GM21619 (cell line): Measurements from ENCODE around the gene VEPH1.
"Not testable (repeated sequence)": the region's sequence is repeated elsewhere in the genome, so short reads cannot be mapped to it uniquely, and the experiment has no call there.

Source experiments
- ATAC-seq: cut with Tn5 transposase; IDR thresholded peaks from one replicate; pipeline ENCODE4 v1.9.1; 2021; ENCODE audit not compliant: unreplicated experiment

The VEPH1 gene

DNA sequence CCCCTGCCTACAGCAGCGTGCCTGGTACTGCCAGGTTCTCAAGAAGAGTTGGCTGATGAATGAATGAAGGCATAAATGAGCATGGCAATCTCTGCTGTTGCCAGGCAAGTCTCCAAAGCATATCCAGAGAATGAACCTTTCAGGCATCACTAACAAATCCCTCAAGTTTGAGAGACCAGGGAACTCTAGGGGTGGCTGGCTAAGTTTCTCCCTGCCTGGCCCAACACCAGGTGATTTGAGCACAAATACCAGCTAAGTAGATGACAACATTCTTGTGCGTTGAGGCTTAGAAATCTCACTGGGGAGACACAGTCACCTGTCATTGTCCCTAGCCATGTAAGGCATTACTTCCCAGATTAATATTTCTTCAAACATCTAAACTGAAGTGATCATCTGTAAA is 147.9 kb downstream of the VEPH1 start:
- no peak for ATAC-seq

DNA sequence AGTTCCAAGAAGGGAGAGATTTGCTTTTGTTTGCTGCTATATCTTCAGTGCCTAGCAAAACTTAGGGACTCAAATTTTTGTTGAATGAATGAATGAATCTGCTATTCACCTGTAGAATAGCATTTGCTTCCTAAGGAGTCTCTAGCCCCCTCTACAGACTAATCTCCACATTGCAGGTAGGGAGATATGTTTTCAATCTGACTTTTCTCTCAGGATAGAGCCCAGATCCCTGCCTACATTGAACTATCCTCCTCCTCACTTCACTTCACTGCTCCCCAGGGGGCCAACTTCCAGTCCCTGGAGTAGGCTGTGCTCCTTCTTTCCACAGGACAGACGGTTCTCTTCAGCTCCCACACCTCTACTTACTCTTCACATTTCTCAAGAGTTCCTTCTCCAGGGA is 148.5 kb downstream of the VEPH1 start:
- no peak for ATAC-seq

DNA sequence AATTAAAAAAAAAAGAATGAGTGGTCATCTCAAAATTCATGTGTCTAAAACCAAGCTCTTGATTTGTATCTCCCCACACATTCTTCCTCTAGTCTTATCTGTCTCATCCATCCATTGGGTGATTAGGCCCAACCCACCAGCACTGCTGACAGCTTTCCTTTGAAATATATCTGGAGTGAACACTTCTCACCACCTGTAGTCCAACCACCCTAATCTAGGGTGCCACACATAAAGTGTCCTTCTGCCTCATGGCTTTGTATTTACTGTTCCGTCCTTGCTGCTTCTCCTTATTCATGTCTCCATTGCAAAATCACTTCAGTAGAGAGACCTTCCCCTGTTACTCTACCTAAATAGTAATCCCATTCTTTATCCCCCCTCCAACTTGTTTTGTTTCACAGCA is 149.0 kb downstream of the VEPH1 start:
- no peak for ATAC-seq

DNA sequence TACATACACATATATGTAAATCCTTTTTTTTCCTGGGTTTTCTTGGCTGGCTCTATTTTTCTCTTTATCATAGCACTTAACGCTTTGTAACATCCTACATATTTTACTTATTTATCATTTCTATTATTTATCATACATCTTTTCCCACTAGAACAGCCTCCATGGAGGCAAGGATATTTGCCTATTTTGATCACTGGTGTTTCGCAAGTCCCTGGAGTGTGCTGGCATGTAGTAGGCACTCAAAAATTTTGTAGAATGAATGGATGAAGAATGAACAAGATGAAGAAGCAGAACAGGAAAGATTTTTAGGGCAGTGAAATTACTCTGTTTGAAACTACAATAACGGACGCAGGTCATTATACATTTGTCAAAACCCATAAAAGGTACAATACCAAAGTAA is 149.6 kb downstream of the VEPH1 start:
- no peak for ATAC-seq

DNA sequence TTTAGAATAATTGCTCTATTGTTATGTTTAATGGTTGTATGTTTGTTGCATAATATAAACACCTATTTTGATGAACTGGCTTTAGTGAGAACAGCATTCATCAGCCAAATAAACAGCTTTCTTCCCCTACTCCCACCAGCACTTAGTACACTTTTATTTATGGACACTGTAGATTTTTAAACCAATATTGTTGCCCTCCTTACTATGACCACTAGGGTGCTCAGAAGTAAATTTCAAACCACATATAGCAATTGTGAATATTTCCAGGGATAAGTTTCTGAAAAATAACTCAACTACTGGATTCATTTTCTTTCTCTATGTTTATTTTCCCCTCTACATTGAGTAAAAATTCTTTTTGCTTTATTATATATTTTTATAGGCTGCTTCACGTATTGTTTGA is 151.2 kb downstream of the VEPH1 start:
- no peak for ATAC-seq

DNA sequence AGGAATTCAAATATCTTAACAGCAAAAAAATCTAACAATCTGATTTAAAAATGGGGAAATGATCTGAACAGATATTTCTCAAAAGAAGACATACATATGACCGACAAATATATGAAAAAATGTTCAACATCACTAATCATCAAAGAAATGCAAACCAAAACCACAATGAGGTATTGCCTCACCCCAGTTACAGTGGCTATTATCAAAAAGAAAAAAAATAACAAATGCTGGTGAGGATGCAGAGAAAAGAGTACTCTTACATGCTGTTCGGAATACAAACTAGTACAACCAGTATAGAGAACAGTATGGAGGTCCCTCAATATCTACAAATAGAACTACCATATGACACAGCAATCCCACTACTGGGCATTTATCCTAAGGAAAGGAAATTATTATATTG is 152.6 kb downstream of the VEPH1 start:
- not testable (repeated sequence) for ATAC-seq

DNA sequence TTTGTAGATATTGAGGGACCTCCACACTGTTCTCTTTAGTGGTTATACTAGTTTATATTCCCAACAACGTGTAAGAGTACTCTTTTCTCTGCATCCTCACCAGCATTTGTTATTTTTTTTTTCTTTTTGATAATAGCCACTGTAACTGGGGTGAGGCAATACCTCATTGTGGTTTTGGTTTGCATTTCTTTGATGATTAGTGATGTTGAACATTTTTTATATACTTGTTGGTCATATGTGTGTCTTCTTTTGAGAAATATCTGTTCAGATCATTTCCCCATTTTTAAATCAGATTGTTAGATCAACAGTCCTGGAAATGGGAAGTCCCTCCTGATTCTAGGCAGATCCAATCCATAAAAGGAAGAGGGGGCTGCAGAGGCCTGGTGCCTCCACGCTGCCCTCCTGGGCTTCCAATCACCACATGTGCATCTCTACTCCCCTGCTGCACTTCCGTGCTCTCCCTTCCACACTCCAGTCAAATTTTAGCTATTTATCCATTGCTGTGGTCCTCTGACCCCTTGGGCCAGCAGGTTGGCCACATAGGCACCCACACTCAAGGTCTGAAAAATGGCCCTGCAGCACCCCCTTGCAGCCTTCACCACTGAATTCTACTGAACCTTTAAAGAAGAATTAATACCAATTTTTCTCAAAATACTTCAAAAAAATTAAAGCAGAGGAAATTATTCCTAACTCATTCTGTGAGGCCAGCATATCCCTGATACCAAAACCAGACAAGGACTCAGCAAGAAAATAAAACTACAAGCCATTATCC is 154.7 kb downstream of the VEPH1 start:
- not testable (repeated sequence) for ATAC-seq

DNA sequence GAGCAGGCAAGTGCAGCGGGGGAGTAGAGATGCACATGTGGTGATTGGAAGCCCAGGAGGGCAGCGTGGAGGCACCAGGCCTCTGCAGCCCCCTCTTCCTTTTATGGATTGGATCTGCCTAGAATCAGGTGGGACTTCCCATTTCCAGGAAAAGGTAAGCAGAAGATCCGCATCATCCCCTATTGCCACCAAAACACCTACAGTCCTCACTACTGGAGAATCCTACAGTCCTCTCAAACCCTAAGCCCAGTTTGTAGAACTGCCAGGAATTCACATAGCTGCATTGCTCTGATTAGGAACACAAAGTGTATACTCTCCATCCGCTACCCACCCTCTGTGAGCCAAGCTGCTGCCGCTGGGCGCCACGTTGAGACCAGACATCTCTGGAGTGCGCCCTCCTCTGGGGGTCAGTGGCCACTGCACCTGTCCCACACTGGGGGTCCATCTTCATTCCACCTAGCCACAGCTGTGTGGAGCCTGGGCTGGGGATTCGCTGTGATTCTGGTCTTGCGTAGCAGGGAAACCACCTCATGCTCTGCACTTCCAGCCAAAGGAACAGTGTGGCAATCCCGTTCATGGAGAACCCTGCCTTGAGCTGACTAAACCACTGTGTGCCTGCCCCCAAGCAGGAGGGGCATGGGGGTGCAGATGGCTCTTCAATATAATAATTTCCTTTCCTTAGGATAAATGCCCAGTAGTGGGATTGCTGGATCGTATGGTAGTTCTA is 155.5 kb downstream of the VEPH1 start:
- ATAC-seq: no peak

DNA sequence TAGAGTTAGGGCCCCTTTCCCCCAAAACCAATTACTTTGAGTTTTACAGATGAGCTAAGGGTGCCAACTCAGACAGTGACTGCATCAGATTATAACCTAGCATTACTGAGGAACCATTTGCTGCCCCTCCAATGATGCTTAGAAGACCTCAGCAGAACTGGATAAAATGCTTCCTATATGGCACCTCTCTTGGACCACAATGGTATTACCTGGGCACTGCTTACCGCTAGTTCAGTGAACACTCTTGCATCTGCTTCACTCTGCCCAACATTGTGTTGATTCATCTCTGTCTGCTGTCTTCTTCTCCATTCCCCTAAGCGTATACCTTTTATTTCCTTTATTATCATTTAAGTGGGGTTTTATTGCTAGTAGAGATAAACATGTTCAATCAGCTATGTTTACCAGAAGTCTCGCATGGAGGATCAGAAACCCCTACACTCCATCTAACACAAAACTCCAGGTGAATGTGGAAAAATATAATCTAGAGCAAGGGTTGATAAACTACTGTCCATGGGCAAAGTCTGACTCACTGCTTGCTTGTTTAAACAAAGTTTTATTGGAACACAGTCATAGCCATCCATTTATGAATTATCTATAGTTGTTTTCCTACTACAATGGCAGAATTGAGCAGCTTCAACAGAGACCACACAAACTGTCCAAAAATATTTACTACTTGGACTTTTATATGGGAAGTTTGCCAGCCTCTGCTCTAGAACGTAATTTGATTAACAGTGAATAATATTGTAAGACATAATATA is 166.8 kb downstream of the VEPH1 start:
- ATAC-seq: no peak

DNA sequence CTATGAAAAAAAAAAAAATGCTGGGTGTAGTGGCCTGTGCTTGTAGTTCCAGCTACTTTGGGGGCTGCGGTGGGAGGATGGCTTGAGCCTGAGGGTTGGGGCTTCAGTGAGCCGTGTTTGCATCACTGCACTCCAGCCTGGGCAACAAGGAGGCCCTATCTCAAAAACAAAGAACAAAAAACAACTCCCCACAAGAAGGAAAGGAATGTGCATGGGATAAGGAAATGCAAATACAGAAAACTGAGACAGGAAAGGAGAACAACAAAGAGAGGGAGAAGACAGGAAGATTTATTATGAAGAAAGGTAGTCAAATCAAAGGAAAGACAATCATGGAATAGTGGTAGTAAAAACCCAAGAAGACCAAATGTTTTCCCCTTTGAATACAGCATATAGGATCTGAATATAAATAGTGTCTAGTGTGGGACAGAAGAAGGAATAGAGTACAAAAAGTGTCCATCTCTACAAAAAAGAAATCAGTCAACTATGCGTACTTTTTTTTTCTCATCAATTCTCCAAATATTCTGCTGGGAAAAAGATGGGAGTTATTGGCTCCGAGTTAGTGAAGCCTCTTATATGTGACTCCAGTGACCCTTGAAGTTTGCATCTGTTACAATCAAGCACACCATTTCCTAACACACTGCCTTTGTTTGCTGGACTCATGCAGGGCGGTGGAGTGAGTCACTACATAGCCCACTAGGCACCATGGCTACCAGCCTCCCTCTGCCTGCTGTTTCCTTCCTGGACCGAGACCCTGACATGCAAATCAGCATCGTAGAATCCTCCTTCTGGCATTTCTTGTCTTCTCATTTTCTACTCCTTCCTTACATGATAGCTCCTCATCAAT is 167.8 kb downstream of the VEPH1 start:
- ATAC-seq: no peak

DNA sequence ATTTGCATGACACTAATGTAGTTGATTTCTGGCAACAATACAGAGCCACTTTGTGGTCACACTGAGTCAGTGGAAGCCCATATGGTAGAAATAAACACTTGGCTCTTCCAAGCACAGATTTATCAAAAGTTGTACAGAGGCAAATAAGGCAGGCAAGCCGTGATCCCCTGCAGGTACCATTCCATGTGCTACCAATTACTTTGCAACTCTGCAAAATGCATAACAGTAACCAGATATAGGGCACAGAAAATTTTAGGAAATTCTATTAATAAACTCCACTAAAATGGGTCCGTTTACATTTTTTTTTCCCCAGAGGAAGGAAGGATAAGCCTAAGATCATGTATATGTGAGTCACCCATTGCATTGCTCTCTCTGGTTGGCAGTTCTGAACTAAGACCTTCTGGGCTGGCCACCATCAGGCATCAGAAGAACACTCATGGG is 169.6 kb downstream of the VEPH1 start:
- no peak for ATAC-seq

DNA sequence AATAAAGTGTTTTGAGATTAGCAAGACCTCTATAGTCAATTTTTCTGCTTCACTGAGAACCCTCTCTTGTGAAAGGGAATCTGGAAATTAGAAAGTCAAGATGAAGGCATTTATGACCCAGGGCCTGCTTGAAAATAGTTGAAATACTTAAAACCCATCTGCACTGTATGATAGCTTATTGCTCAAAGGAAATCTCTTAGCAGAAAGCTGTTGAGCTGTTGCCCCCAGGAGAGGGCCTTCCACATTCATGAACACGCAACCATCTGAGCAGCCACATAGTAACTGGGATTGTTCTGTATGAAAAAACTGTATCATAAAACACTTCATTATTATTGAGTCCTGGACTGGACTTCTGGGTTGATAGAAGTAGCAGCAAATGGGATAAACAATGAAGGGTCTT is 173.0 kb downstream of the VEPH1 start:
- ATAC-seq: no peak

DNA sequence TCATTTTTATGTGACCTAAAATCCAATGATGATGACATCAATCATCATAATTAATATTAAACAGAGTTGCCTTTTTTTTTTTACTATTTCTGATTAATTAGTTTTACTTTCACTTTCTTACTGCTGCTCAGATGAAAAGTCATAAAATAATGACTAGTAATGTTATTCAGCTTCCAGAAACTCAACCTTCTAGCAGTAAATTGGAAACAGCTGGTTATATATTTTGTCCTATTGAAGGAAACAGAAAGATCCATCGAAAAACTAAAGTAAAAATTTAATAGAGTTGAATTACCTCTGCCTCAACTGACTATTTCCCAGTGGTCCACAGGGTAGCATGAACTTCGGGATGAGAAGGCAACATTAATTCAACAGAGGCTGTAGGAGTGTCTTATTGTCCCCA is 173.7 kb downstream of the VEPH1 start:
- ATAC-seq: no peak

DNA sequence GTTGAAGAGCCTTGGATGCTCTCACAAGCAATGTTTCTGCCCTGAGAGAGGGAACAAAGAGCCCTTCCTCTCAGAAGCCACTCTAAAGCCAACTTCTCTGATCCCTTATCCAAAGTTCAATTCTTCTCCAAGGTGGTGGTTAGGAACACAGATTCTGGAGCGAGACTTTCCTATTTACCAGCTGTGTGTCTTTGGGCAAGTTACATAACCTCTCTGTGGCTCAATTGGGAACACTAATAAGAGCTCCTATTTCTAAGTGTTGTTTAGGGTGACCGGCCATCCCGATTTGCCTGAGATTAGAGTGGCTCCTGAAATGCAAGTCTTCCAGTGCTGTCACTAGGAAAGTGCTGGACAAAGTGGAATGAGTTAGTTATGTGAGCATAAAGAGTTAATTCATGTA is 175.4 kb downstream of the VEPH1 start:
- no peak for ATAC-seq

DNA sequence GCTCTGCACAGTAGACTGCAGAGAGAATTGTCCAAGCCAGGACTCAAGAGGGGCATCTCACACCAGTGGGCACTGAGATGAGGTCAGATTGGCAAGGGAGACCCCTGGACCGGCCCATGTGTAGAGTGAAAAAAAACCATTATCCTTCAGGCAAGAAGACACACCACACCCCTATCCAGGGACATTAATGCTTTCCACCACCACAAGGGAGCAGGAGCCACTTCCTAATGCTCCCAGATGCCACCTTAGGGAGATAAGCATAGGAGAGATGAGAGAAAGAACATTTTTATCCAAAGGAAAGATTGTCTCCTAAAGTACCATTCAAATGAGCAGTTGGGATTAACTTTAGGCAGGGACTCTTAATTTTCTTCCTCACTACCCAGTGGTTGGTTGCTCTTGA is 176.2 kb downstream of the VEPH1 start:
- ATAC-seq: no peak

DNA sequence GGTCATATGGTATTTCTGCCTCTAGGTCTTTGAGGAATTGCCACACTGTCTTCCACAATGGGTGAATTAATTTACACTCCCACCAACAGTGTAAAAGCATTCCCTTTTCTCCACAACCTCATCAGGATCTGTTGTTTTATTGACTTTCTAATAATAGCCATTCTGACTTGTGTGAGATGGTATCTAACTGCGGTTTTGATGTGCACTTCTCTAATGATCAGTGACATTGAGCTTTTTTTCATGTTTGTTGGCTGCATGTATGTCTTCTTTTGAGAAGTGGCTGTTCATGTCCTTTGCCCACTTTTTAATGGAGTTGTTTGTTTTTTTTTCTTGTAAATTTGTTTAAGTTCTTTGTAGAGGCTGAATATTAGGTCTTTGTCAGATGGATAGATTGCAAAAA is 178.3 kb downstream of the VEPH1 start:
- ATAC-seq: not testable (repeated sequence)

DNA sequence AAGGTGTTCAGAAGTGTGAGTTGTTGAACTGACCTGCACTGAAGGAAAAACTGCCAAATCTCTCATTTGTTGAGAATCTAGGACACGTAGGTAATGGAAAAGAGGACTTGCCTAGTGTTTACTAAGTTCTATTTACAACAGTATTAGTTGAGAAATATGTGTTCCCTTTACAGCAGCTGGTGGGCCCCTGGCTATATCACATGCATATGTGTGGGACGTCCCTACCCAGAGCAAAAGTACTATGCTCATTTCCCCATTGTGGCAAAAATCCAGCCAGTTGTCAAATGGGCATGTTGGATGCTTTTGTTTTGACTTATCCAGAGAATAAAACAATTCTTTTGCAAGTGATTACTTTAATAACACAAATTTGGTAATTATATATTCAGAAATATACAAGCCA is 179.9 kb downstream of the VEPH1 start:
- no peak for ATAC-seq

DNA sequence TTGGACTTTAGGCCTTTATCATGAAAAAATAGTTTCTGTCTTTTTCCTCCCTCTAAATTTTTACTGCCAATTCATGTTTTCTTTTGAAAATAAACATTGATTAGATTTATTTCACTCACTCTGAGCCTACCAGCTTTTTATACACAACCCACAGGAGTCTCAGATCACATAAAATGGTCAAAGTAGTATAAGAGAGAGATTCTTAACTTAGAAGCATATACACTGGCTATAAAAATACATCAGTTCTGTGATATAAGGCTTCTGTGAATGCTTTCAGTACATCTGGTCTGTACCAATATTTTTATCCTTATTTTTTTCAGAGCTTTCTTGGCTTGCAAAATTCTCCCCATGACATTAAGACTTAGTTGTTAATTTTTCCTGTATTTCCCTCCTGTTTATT is 183.5 kb downstream of the VEPH1 start:
- ATAC-seq: no peak

DNA sequence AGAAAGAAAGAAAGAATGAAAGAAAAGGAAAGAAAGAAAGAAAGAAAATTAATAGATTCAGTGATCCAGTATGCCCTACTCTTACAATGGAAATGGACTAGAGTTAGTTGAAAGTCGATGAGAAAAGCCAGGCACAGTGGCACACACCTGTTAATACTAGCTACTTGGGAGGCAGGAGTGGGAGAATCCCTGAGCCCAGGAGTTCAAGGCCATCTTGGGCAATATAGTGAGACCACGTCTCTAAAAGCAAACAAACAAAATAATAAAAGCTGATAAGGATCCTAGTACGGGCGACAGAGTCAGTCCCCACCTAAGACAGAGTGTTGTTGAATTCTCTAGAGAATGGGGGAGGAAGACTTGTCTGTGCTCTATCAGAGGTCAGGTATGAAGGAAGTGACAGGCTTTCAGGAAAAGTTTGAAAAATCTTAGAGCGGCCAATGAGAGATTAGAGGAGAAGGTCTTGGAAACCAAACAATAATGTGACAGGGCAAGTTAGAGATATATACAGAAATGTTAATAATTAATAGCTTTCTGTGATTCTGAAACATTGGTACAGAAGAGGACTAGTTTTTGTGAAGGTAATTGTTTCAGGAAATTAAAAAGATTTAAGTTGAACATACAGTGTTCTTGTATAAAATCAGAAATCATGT is 184.5 kb downstream of the VEPH1 start:
- no peak for ATAC-seq

DNA sequence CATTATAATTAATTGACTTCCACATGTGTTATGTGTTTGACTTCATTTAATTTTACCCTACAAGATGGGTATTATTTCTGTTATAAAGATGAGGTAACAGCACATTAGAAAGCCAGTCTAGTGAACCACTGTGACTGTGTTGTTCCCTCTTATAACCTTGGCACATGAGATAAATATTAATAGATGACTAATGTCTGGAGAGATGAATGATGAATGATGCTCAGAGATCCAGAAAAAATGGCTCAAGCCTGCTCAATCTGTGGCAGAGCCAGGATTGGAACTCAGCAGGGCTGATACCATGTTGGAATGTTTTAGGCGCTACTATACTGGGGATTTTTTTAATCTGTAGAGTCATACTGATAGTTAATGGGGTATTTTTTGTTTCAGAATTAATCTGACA is 185.3 kb downstream of the VEPH1 start:
- ATAC-seq: no peak
